ENCODE data around the gene COPG1. TPM values are rescaled to one million over a fixed set of nuclear protein-coding genes. Genes with fewer than 3 reads are reported as not detected.

The COPG1 gene
- total and polyA plus RNA-seq, 2 of the 13 experiments (the other 11 are each of a cell fraction or from before 2014, with no cell fraction given) = 98.6 to 166 TPM

- intact Hi-C loops (cut with micrococcal nuclease; ENCODE audit: unreplicated experiment) (loop anchor here (5.0 kb wide), 1 partner anchor 43 kb away; the partner anchor contains the start of gene CNBP), in situ Hi-C loops (cut with HindIII; ENCODE audit: extremely low pct_ligation_motif_present, low pct_unique_long_range_greater_than_20kb) (no loop called here)
- Histone ChIP-seq H3K9ac (ENCODE audit: insufficient read depth, low read depth, low read length) (peak overlapping the region; percentile 71), H3K27ac (ENCODE audit: extremely low read length, insufficient read depth, low read length) (peak overlapping the region; percentile 91), H3K36me3 (replicated peaks in 1 of 2; ENCODE audit: control insufficient read depth in 1 of 2, insufficient read depth in 2 of 2, low read length in 2 of 2) (no peaks in the 10 kb centered on the region), H3K4me2 (ENCODE audit: low read depth, low read length) (peak overlapping the region; percentile 99), H3K4me1 (ENCODE audit: insufficient read depth, low read length) (peaks cover 59% of the 10 kb centered on the region), H4K20me1 (ENCODE audit: insufficient read depth, low read length) (no peaks in the 10 kb centered on the region), H2AFZ (ENCODE audit: low read length) (peak overlapping the region; percentile 98), H3K79me2 (ENCODE audit: insufficient read depth, low read length) (no peaks in the 10 kb centered on the region), H3K9me3 (ENCODE audit: low read length) (no peaks in the 10 kb centered on the region), H3K4me3 (replicated peaks in 1 of 3; ENCODE audit: insufficient read depth in 1 of 3, low read depth in 2 of 3, low read length in 3 of 3) (peak overlapping the region; percentile 48 to 67 (median 60)), H3K27me3 (ENCODE audit: control insufficient read depth in 1 of 2, insufficient read depth in 2 of 2, low read length in 2 of 2) (no peaks in the 10 kb centered on the region)
- ChIA-PET CTCF (ENCODE audit: low intra/inter-chr PET ratio, low total read pairs) (interaction anchor here (0.7 kb wide), 1 partner anchor 20 kb away, joined by 7 read pairs; no protein-coding TSS in a partner anchor), POLR2A (interaction anchor here (0.7 to 2.0 kb wide), 14 partner anchors 11 to 346 kb away, joined by 3 to 16 read pairs (median 5); partner anchors contain the start of genes ACAD9, CNBP, COPG1 and HMCES)
- FAIRE-seq = peak; percentile 97
- under 1% methylated on average over 9 of the region's 9 CpGs for WGBS (ENCODE audit: low lambda C conversion rate)
- BruUV-seq (replicated peaks) = no TSS peak
- peak; percentile 92 for DNase-seq (ENCODE audit: low spot score)
- peak; percentile 96 for ATAC-seq
- TF ChIP-seq ZBED4 (CRISPR knock-in tag; IDR thresholded peaks at IDR 0.05; ENCODE audit: borderline replicate concordance) = no peak; the same call in 1 of the 2 replicates
- 0 out of 2 replicates have a peak, but pooled peaks have one; percentile 42 for TF ChIP-seq NFKB2 (CRISPR knock-in tag; IDR thresholded peaks at IDR 0.05; ENCODE audit: borderline replicate concordance)
- 0 out of 2 replicates have a peak, but pooled peaks have one; percentile 39 for TF ChIP-seq ZNF772 (CRISPR knock-in tag; IDR thresholded peaks at IDR 0.05)
- no peak for TF ChIP-seq ZSCAN30 (CRISPR knock-in tag; IDR thresholded peaks at IDR 0.05)
- no peak for TF ChIP-seq SOX6 (IDR thresholded peaks at IDR 0.05)
- peak; percentile 50 for TF ChIP-seq SOX6 (CRISPR knock-in tag; IDR thresholded peaks at IDR 0.05)
- TF ChIP-seq KDM6A (CRISPR knock-in tag; IDR thresholded peaks at IDR 0.05; ENCODE audit: low read depth) = 0 out of 2 replicates have a peak, but pooled peaks have one; percentile 35
- TF ChIP-seq ZMYM4 (CRISPR knock-in tag; IDR thresholded peaks at IDR 0.05) = peak; percentile 42; the same call in 1 of the 2 replicates
- TF ChIP-seq ZSCAN12 (CRISPR knock-in tag; IDR thresholded peaks at IDR 0.05) = no peak
- no peak for TF ChIP-seq E2F1 (CRISPR knock-in tag; IDR thresholded peaks at IDR 0.05)
- 0 out of 2 replicates have a peak, but pooled peaks have one; percentile 27 for TF ChIP-seq ZNF441 (CRISPR knock-in tag; IDR thresholded peaks at IDR 0.05; ENCODE audit: borderline replicate concordance)
- 0 out of 2 replicates have a peak, but pooled peaks have one; percentile 48 for TF ChIP-seq KDM5B (CRISPR knock-in tag; IDR thresholded peaks at IDR 0.05; ENCODE audit: borderline replicate concordance)
- peak; percentile 83; the same call in 1 of the 2 replicates for TF ChIP-seq HMG20A (CRISPR knock-in tag; IDR thresholded peaks at IDR 0.05; ENCODE audit: borderline replicate concordance)
- TF ChIP-seq SNAPC4 (CRISPR knock-in tag; IDR thresholded peaks at IDR 0.05) = no peak
- TF ChIP-seq SALL1 (CRISPR knock-in tag; IDR thresholded peaks at IDR 0.05) = peak; percentile 91
These were observed 24.4 kb upstream of the COPG1 start for GRCh38 chr3:129224984-129225393.
